HEK293 (cell line): ENCODE measurements around the gene JAKMIP1.

ENCODE experiments used
- CTCF ChIA-PET: fragments of 350-600 bp; formaldehyde crosslinking; extraction: SDS; loops from one replicate; lab custom pipeline; 2021; ENCODE audit warnings: antibody characterized with exemption; lab: Yijun Ruan, JAX
- POLR2A ChIA-PET: fragments of 300-600 bp; formaldehyde crosslinking; extraction: SDS; loops from one replicate; lab custom pipeline; 2020; ENCODE audit warnings: antibody characterized with exemption, inconsistent platforms; lab: Yijun Ruan, JAX
- H3K27ac ChIP-seq: fragments of 200-500 bp; sonication (Bioruptor generic); 2 replicates; pipeline ENCODE4 v1.5.1; 2014; ENCODE audit warnings: low read depth, low read length, control low read depth, inconsistent platforms; ENCODE audit errors: extremely low read depth
- H3K36me3 ChIP-seq, 2 experiments: fragments of 200-500 bp in 1 of 2; sonication (Bioruptor generic) in 1 of 2; 1 replicate in 1 of 2; 2 replicates in 1 of 2; pipeline ENCODE4 v1.5.1; 2014 to 2017; ENCODE audit warnings: inconsistent platforms in 2 of 2, low read length in 2 of 2; ENCODE audit not compliant: control insufficient read depth in 2 of 2, insufficient read depth in 1 of 2
- H3K4me1 ChIP-seq: fragments of 200-500 bp; sonication (Bioruptor generic); 2 replicates; pipeline ENCODE4 v1.5.1; 2014; ENCODE audit warnings: mild to moderate bottlenecking, low read length, inconsistent platforms; ENCODE audit not compliant: control insufficient read depth, insufficient read depth
- H3K4me3 ChIP-seq: 2 replicates; pipeline ENCODE4 v1.5.1; 2011; ENCODE audit warnings: low read depth, mild to moderate bottlenecking, control low read depth, low read length, moderate library complexity
- H3K9me3 ChIP-seq: fragments of 200-500 bp; sonication (Bioruptor generic); 2 replicates; pipeline ENCODE4 v1.5.1; 2014; ENCODE audit warnings: low read depth, low read length, inconsistent platforms; ENCODE audit not compliant: control insufficient read depth, insufficient read depth
- CTCF ChIP-seq: fragments of 450-650 bp; formaldehyde crosslinking; IDR thresholded peaks from 2 replicates; pipeline ENCODE4 v1.5.1; 2016; ENCODE audit warnings: missing biosample characterization, missing genetic modification characterization
- HOXC10 ChIP-seq: sonication (generic); formaldehyde crosslinking; IDR thresholded peaks from 2 replicates; pipeline ENCODE4 v1.8.1; 2023; ENCODE audit warnings: mild to moderate bottlenecking, missing genetic modification reagents
- PRDM6 ChIP-seq: fragments of 450-650 bp; formaldehyde crosslinking; IDR thresholded peaks from 2 replicates; pipeline ENCODE4 v1.5.1; 2017; ENCODE audit warnings: missing biosample characterization, missing genetic modification characterization
- REST ChIP-seq: fragments of 450-650 bp; formaldehyde crosslinking; IDR thresholded peaks from 2 replicates; pipeline ENCODE4 v1.5.1; 2016; ENCODE audit warnings: missing biosample characterization, missing genetic modification characterization
- SP2 ChIP-seq: fragments of 450-650 bp; formaldehyde crosslinking; IDR thresholded peaks from 2 replicates; pipeline ENCODE4 v1.5.1; 2016; ENCODE audit warnings: missing biosample characterization, missing genetic modification characterization
- SP3 ChIP-seq: fragments of 450-650 bp; formaldehyde crosslinking; IDR thresholded peaks from 2 replicates; pipeline ENCODE4 v1.5.1; 2016; ENCODE audit warnings: missing biosample characterization, missing genetic modification characterization
- YY1 ChIP-seq: fragments of 450-650 bp; formaldehyde crosslinking; IDR thresholded peaks from 2 replicates; pipeline ENCODE4 v1.5.1; 2018; ENCODE audit warnings: missing biosample characterization, missing genetic modification characterization
- ZNF138 ChIP-seq: fragments of 450-650 bp; formaldehyde crosslinking; IDR thresholded peaks from 2 replicates; pipeline ENCODE4 v1.5.1; 2016; ENCODE audit warnings: missing biosample characterization, missing genetic modification characterization, borderline replicate concordance
- ZNF184 ChIP-seq: fragments of 450-650 bp; IDR thresholded peaks from 2 replicates; pipeline ENCODE4 v1.5.1; 2018; ENCODE audit warnings: missing biosample characterization, mild to moderate bottlenecking, missing genetic modification characterization
- ZNF221 ChIP-seq: fragments of 450-650 bp; formaldehyde crosslinking; IDR thresholded peaks from 2 replicates; pipeline ENCODE4 v1.5.1; 2017; ENCODE audit warnings: missing biosample characterization, missing genetic modification characterization, borderline replicate concordance
- ZNF48 ChIP-seq: fragments of 450-650 bp; formaldehyde crosslinking; IDR thresholded peaks from 2 replicates; pipeline ENCODE4 v1.5.1; 2016; ENCODE audit warnings: missing biosample characterization, missing genetic modification characterization
- ZNF580 ChIP-seq: fragments of 450-650 bp; formaldehyde crosslinking; IDR thresholded peaks from 2 replicates; pipeline ENCODE4 v1.5.1; 2016; ENCODE audit warnings: missing biosample characterization, missing genetic modification characterization
- ZNF610 ChIP-seq: fragments of 450-650 bp; formaldehyde crosslinking; IDR thresholded peaks from 2 replicates; pipeline ENCODE4 v1.5.1; 2016; ENCODE audit warnings: missing biosample characterization, missing genetic modification characterization, borderline replicate concordance
- ZNF791 ChIP-seq: fragments of 450-650 bp; formaldehyde crosslinking; IDR thresholded peaks from 2 replicates; pipeline ENCODE4 v1.5.1; 2016; ENCODE audit warnings: missing biosample characterization, missing genetic modification characterization
- TF ChIP-seq, protein P1 (sequence below): fragments of 450-650 bp; formaldehyde crosslinking; IDR thresholded peaks from 2 replicates; pipeline ENCODE4 v1.5.1; 2017; ENCODE audit warnings: missing biosample characterization, missing genetic modification characterization
- TF ChIP-seq, protein P2 (sequence below): fragments of 450-650 bp; IDR thresholded peaks from 2 replicates; pipeline ENCODE4 v1.5.1; 2018; ENCODE audit warnings: missing biosample characterization, mild to moderate bottlenecking, missing genetic modification characterization
- TF ChIP-seq, protein P3 (sequence below): fragments of 450-650 bp; formaldehyde crosslinking; conservative IDR thresholded peaks from 2 replicates; pipeline ENCODE4 v1.5.1; 2016; ENCODE audit warnings: low read depth, missing biosample characterization, missing genetic modification characterization

JAKMIP1 gene

GRCh38 chr4:6205973-6206372, 5.6 kb upstream of the JAKMIP1 start (continued):
- no peak for TF ChIP-seq YY1
- TF ChIP-seq PRDM6 (tag by site-specific recombination) = no peak
- TF ChIP-seq ZNF48 (tag by site-specific recombination) = no peak

GRCh38 chr4:6205567-6205931, 5.2 kb upstream of the JAKMIP1 start:
- H3K4me1 ChIP-seq = no peaks in the 10 kb centered on the region
- H3K4me3 ChIP-seq = no peak overlapping the region
- ChIA-PET POLR2A (no interaction called here), CTCF (interaction anchor here (2.1 kb wide), 1 partner anchor 45 kb away, joined by 6 read pairs; no protein-coding TSS in a partner anchor)
- H3K36me3 ChIP-seq = no peaks in the 10 kb centered on the region
- TF ChIP-seq, protein P1, sequence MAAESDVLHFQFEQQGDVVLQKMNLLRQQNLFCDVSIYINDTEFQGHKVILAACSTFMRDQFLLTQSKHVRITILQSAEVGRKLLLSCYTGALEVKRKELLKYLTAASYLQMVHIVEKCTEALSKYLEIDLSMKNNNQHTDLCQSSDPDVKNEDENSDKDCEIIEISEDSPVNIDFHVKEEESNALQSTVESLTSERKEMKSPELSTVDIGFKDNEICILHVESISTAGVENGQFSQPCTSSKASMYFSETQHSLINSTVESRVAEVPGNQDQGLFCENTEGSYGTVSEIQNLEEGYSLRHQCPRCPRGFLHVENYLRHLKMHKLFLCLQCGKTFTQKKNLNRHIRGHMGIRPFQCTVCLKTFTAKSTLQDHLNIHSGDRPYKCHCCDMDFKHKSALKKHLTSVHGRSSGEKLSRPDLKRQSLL (tag by site-specific recombination) = no peak
- TF ChIP-seq ZNF184 (tag by site-specific recombination) (no peak), ZNF610 (tag by site-specific recombination) (no peak), SP3 (tag by site-specific recombination) (no peak), ZNF138 (no peak), ZNF580 (tag by site-specific recombination) (no peak), SP2 (no peak), ZNF221 (tag by site-specific recombination) (no peak), ZNF791 (tag by site-specific recombination) (no peak)
- TF ChIP-seq, protein P2, sequence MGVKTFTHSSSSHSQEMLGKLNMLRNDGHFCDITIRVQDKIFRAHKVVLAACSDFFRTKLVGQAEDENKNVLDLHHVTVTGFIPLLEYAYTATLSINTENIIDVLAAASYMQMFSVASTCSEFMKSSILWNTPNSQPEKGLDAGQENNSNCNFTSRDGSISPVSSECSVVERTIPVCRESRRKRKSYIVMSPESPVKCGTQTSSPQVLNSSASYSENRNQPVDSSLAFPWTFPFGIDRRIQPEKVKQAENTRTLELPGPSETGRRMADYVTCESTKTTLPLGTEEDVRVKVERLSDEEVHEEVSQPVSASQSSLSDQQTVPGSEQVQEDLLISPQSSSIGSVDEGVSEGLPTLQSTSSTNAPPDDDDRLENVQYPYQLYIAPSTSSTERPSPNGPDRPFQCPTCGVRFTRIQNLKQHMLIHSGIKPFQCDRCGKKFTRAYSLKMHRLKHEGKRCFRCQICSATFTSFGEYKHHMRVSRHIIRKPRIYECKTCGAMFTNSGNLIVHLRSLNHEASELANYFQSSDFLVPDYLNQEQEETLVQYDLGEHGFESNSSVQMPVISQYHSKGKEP (tag by site-specific recombination) = no peak
- H3K9me3 ChIP-seq = no peaks in the 10 kb centered on the region
- no peak overlapping the region for H3K27ac ChIP-seq

DNA sequence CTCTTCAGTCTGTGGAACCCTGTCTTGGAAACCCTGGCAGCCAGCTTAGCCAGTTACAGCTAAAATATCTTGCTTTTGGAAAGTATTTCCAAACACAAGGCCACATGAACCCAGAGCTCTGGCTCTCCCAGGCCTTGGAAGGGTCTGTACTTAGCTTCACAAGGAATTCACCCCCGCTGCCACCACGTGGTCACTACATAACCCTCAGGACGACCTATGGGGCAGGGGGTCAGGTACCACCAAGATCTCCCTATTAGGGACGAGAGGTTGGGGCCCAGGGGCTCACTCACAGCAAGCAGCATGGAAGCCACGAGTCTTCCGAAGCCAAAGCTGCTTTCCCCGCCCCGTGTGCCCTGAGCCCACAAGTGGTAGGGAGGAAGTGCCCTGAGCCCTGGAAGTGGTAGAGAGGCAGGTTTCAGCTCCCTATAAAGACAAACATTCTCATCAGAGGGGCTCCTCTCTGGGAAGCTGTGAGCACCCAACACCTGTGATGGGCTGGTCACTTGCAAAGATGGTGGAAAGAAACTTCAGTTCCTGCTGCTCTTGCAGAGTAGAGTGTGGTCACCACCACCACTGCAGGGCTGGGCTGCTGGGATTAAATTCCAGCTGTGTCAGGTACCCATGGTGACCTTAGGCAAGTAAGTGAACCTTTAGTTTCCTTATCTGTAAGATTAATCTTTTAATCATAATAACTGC, 4.7 kb upstream of the JAKMIP1 start:
- Histone ChIP-seq H3K4me1 (no peaks in the 10 kb centered on the region), H3K4me3 (no peak overlapping the region), H3K27ac (no peak overlapping the region), H3K9me3 (no peaks in the 10 kb centered on the region), H3K36me3 (no peaks in the 10 kb centered on the region)
- ChIA-PET CTCF (interaction anchor here (2.1 kb wide), 1 partner anchor 45 kb away, joined by 6 read pairs; no protein-coding TSS in a partner anchor), POLR2A (no interaction called here)
- no peak for TF ChIP-seq REST (tag by site-specific recombination)
- TF ChIP-seq, protein P3, sequence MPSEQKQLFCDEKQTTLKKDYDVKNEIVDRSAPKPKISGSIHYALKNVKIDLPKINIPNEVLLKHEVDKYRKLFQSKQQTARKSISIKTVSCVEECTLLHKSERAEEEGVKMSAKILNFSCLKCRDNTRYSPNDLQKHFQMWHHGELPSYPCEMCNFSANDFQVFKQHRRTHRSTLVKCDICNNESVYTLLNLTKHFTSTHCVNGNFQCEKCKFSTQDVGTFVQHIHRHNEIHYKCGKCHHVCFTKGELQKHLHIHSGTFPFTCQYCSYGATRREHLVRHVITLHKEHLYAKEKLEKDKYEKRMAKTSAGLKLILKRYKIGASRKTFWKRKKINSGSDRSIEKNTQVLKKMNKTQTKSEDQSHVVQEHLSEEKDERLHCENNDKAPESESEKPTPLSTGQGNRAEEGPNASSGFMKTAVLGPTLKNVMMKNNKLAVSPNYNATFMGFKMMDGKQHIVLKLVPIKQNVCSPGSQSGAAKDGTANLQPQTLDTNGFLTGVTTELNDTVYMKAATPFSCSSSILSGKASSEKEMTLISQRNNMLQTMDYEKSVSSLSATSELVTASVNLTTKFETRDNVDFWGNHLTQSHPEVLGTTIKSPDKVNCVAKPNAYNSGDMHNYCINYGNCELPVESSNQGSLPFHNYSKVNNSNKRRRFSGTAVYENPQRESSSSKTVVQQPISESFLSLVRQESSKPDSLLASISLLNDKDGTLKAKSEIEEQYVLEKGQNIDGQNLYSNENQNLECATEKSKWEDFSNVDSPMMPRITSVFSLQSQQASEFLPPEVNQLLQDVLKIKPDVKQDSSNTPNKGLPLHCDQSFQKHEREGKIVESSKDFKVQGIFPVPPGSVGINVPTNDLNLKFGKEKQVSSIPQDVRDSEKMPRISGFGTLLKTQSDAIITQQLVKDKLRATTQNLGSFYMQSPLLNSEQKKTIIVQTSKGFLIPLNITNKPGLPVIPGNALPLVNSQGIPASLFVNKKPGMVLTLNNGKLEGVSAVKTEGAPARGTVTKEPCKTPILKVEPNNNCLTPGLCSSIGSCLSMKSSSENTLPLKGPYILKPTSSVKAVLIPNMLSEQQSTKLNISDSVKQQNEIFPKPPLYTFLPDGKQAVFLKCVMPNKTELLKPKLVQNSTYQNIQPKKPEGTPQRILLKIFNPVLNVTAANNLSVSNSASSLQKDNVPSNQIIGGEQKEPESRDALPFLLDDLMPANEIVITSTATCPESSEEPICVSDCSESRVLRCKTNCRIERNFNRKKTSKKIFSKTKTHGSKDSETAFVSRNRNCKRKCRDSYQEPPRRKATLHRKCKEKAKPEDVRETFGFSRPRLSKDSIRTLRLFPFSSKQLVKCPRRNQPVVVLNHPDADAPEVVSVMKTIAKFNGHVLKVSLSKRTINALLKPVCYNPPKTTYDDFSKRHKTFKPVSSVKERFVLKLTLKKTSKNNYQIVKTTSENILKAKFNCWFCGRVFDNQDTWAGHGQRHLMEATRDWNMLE (tag by site-specific recombination) = no peak
- no peak for TF ChIP-seq HOXC10 (CRISPR knock-in tag)
- TF ChIP-seq CTCF = no peak
